A549 treated with AZD9567 at 1 μM for 4 hours (cell line): ENCODE data around the gene SKI. TPM values are rescaled to one million over a fixed set of nuclear protein-coding genes. Genes with fewer than 3 reads are reported as not detected.

ENCODE experiments used
- total RNA-seq: library from RNA; stranded (reverse); fragments of 200-300 nt; extraction: Qiagen RNA extraction; gene quantifications from 5 replicates; pipeline ENCODE4 v1.2.3, GENCODE V29; 2022; ENCODE audit not compliant: insufficient read depth

Gene SKI
- total RNA-seq = 26.2 to 28.0 TPM (median 26.9 TPM) in 5 replicates

GRCh38 chr1:2228157-2228594, at the start of gene SKI:
Gene SKI (plus strand): TSS chr1:2228319. CDS start chr1:2228767, 448 bp downstream.

GRCh38 chr1:2194319-2194897, 33.7 kb upstream of the SKI start, which contains the start of gene FAAP20:
Gene FAAP20 (minus strand): TSS chr1:2194772. CDS start chr1:2194749, 23 bp downstream.

Other genes with a start within 250 kb of the SKI start
- 0.03 TPM in 1 of 5 replicates, not detected in the others for gene CFAP74, start 224.5 kb upstream of the SKI start, total RNA-seq
- 0.28 to 0.50 TPM (median 0.37 TPM) in 4 of 5 replicates, not detected in the other for gene GABRD, start 209.0 kb upstream of the SKI start, total RNA-seq
- 7.9 to 10.7 TPM (median 9.9 TPM) in 5 replicates for gene PRKCZ, start 177.9 kb upstream of the SKI start, total RNA-seq
- gene FAAP20, start 33.5 kb upstream of the SKI start, total RNA-seq = 42.1 to 57.3 TPM (median 56.1 TPM) in 5 replicates
- gene MORN1, start 163.2 kb downstream of the SKI start, total RNA-seq = 3.7 to 6.7 TPM (median 6.4 TPM) in 5 replicates
- 78.9 to 122 TPM (median 120 TPM) in 5 replicates for gene RER1, start 163.5 kb downstream of the SKI start, total RNA-seq
- gene PEX10, start 184.2 kb downstream of the SKI start, total RNA-seq = 12.3 to 25.0 TPM (median 23.0 TPM) in 5 replicates
- gene PLCH2, start 248.0 kb downstream of the SKI start, total RNA-seq = 0.22 to 0.31 TPM (median 0.24 TPM) in 4 of 5 replicates, not detected in the other